ENCODE data around the gene ROGDI.

DNA sequence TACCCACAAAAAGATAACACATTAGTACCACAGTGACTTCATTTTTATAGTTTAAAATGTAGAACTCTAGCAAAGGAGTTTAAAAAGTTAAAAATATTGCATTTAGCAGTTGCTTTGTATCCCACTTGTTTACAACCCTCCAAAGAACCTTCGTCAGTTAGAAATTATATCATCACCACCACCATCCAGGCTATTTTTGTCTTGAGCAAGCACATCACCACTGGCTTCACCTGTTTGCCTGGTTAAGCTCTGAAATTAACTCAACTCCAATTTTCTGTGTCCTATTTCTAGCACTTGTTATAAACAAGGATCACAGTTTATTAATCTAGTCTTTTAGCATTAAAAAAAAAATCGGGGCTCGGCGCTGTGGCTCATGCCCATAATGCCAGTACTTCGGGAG is 38.6 kb upstream of the ROGDI start:
- TF ChIP-seq, protein P1, sequence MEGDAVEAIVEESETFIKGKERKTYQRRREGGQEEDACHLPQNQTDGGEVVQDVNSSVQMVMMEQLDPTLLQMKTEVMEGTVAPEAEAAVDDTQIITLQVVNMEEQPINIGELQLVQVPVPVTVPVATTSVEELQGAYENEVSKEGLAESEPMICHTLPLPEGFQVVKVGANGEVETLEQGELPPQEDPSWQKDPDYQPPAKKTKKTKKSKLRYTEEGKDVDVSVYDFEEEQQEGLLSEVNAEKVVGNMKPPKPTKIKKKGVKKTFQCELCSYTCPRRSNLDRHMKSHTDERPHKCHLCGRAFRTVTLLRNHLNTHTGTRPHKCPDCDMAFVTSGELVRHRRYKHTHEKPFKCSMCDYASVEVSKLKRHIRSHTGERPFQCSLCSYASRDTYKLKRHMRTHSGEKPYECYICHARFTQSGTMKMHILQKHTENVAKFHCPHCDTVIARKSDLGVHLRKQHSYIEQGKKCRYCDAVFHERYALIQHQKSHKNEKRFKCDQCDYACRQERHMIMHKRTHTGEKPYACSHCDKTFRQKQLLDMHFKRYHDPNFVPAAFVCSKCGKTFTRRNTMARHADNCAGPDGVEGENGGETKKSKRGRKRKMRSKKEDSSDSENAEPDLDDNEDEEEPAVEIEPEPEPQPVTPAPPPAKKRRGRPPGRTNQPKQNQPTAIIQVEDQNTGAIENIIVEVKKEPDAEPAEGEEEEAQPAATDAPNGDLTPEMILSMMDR (IDR thresholded peaks at IDR 0.05): no peak
- TF ChIP-seq POLR2A (IDR thresholded peaks at IDR 0.05): no peak

All from adrenal gland (tissue), 5 donors.